NCI-H526 (cell line): Measurements from ENCODE around the gene PREX1.
"Not testable (repeated sequence)": the region's sequence is repeated elsewhere in the genome, so short reads cannot be mapped to it uniquely, and the experiment has no call there.

ENCODE experiments used
- DNase-seq, 2 experiments: peaks; one replicate each; lab custom pipeline; 2025; lab: John Stamatoyannopoulos, UW

The PREX1 gene

DNA sequence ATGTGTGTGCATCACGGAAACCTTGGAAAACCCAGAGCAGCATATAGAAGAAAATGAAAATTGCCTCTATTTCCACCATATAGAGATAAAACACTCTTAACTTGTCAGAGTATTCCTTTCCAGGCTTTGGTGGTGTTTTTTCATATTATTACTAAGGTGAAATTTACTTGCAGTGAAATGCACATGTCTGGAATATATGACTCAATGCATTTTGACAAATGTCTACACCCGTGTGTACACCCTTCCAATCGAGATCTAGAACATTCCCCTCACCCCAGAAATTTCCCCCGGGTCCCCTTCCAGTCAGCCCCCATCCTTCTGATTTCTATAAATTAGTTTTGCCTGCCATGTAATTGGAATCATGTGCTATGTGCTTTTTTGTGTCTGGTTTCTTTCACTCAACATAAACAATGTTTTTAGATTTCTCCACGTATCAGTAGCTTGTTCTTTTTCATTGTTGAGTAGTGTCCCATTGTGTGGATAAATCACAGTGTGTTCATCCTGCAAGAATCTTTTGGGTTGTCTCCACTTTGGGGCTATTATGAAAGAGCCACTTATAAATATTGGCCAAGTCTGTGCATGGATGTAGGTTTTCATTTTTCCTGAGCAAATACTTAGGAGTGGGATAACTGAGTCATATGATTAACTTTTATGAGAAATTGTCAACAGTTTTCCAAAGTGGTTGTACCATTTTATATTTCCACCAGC, 19.9 kb upstream of the PREX1 start:
- DNase-seq, result no peak

DNA sequence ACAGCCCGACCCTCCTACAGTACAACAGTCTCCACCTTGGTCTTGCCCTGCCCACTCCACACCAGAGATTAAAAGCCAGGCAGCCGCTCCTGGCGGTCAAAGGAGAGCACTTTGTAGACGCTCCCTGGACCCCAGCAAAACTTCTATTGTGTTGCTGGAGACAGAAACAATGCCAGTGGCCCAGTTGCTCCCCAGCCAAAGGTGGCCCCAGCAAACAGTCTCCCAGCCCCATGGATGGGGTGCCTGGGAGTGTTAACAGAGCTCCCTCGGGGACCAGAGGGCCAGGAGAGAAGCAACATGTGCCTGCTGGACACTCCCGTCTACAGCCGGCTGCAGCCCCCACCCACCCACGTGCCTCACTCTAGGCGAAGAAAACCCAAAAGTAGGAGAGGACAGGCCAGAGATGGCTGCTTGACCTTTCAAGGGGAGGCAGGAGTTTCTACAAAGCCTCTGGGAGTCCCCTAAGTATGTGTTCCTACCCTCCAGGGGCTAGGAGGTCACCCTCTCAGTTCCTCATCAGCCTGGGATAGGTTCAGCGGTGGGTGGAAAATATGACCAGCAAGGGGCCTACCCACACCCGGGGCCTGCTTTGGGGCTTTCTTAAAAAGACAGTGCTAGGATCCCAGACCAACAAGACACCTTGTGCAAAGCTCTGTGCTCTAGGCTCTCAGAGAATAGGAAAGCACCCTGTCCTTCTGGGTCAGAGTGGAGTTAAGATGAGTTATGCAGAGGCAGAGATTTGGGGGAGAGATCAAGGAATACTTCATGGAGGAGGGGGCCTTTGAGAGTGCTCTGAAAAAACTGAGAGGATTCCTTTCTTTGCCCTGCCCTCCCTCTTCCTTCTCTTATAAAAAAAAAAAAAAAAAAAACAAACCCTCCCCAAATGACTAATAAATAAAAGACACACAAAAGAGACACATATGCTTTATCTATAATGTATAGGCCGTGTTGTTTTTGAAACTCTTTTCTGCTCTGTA, 19.0 kb upstream of the PREX1 start:
- DNase-seq, result peak in 1 of 2 experiments; percentile 53

GRCh38 chr20:48845721-48846306, 18.0 kb upstream of the PREX1 start:
- no peak for DNase-seq

GRCh38 chr20:48844996-48845395, 17.2 kb upstream of the PREX1 start:
- DNase-seq, result no peak

GRCh38 chr20:48843896-48844295, 16.1 kb upstream of the PREX1 start:
- DNase-seq, result not testable (repeated sequence)

- no peak for DNase-seq
Observed at GRCh38 chr20:48843057-48843806, 15.4 kb upstream of the PREX1 start.

- DNase-seq, result peak; percentile 60 to 75
Observed at GRCh38 chr20:48841875-48842529, 14.2 kb upstream of the PREX1 start.

DNA sequence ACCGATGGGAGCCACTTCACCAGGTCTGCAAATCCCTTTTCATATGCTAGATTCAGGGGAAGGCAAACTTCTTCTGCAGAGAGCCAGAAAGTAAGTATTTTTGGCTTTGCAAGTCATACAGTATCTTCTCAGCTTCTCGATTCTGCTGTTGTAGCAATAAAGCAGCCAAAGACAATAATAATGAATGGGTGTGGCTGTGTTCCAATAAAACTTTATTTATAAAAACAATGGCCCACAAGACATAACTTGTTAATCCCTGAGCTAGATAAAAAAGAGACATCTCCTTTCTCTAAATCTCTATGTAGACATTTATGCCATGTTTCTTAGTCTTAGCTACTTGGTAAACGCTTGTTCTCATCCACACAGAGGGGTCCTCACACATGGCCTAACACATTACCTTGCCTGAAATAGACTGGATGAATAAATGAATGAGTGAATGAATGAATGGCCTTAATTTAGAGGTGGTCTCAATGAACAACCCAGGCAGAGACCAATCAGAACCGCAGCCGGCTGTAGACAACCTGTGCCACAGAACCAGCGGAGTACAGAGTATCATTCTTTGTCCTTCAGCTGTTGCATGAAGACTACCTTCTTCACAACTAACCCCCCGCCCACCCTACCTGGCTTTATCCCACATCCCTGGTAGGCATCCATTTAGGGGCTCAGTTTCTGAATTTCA, 13.5 kb upstream of the PREX1 start:
- DNase-seq, result no peak

DNA sequence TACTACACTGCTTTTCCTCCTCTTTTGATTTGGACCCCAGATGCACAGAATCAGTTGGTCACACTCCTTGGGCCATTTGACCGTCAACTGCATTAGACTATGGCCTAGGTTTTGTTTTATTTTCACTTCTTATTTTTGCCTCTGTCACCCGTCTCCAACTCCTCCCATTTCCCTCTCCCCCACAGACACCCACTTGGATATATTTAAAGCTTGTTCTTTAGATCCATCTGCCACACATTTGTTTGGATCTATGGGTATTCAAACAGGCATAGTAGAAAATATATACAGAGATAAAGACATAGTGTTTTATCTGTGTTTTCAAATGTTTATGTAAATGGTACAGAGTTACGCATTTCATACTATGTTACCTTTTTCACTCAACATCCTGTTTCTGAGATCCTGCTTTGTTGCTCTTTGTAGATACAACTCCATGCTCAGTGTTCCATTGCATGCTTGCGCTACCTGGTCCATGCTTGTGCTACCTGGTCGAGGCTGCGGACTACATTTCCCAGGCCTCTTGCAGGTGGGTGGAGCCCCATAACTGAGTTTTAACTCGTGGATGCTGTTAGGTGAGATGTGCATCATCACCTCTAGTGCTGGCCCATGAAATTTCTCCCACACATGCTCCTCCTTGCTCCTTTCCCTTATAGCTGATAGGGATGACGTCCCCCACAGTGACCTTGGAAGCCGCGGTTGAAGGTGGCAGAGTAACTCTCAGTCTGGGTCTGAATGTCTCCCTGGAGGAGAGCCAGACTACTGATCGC, 11.5 kb upstream of the PREX1 start:
- DNase-seq, result peak in 1 of 2 experiments; percentile 39

DNA sequence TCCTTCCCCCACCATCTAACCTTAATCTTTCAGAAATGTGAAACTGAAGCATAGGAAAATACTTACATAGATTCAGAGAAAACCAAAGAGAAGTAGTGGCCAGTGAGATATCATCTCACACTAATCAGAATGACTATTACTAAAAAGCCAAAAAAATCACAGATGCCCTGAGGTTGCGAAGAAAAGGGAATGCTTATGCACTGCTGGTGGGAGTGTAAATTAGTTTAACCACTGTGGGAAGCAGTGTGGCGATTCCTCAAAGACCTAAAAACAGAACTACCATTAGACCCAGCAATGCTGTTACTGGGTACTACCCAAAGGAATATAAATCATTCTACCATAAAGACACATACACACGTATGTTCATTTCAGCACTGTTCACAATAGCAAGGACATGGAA, 9.2 kb upstream of the PREX1 start:
- no peak for DNase-seq

DNA sequence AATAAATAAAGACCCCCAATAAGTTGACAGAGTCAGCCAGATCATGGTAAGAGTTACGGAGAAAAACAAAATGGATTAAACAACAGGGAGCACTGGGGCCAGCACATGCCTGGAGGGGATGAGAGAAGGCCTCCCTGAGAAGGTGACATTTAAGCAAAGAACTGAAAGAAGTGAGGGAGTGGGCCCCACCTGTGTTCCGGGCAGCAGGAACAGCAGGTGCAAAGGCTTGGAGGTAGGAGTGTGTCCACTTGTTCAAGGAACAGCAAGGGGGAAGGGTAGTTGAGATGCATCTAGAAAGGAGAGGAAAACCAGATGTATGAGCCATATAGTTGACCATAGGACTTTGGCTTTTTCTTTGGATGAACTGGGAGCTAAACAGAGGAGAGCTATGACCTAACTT, 7.6 kb upstream of the PREX1 start:
- DNase-seq, result no peak

- no peak for DNase-seq
Observed at GRCh38 chr20:48834278-48834677, 6.5 kb upstream of the PREX1 start.

DNA sequence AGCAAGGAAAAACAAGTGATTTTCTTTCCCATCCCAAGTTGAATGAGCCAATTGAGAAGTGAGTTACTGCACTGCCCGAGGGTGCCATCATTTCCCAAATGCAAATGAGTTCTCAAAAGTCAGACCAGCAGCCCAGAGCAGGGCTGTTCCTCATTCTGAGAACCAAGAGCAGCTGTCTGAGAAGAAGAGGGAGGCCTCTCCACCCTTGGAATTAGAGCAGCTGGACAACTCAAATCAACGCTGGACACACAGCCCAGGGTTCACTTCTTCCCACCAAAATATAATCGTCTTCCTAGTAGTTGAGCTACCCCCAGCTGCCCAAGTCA, 4.6 kb upstream of the PREX1 start:
- peak in 1 of 2 experiments; percentile 53 for DNase-seq

DNA sequence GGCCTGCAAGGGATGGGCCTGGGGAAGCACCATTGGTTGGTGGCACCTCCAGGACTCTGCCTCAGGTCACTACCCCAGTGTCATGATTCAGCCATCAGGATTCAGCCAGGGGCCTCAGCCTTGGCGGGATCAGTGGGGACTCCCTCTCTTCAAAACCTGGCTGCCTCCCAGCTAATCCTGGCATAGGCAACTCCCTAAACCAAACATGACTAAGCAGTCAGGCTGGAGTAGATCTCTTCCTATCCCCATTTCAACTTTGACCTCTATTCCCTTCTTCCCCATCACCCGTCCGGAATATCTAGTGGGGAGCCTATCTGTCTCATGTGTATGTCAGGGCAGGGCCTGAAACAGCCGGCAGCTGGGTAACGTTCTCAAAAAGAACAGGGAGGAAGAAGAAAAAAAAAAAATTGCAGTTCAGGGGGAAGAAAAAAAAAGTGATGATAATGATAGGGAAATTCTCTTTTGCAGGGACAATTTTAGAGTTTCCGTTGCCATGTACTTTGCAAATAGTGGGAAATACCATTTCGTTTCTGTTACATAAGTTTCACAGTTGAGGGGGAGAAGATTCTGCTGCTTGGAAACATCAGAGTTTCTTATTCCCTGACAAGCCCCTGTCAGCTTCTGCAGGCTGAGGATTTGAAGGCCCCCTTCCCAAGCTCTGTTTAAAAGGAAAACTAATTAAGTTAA, 4.1 kb upstream of the PREX1 start:
- DNase-seq, result no peak

DNA sequence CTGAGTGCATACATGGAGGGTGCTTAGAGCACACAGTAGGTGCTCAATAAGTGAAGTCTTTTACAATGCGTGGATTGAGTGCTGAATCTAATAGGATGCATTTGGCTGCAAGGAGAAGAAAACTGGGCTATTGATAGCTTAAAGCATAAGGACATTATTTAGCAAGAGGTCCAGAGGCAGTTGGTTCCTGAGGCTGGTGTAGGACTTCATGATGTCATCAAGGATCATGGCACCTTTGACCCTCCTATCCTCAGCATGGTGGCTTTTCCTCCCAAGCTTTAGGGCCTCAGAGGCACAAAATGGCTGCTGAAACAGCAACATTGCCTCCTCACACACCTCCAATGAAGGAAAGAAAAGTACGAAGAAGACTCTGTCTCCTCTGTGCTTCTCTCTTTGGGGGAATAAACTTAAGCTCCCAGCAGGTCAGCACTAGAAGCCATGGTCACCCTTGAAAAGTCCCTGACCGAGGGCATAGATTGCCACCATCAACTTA, 3.1 kb upstream of the PREX1 start:
- no peak for DNase-seq

GRCh38 chr20:48829940-48830339, 2.1 kb upstream of the PREX1 start:
- no peak for DNase-seq

GRCh38 chr20:48828734-48829460, 1.1 kb upstream of the PREX1 start:
- DNase-seq, result no peak

DNA sequence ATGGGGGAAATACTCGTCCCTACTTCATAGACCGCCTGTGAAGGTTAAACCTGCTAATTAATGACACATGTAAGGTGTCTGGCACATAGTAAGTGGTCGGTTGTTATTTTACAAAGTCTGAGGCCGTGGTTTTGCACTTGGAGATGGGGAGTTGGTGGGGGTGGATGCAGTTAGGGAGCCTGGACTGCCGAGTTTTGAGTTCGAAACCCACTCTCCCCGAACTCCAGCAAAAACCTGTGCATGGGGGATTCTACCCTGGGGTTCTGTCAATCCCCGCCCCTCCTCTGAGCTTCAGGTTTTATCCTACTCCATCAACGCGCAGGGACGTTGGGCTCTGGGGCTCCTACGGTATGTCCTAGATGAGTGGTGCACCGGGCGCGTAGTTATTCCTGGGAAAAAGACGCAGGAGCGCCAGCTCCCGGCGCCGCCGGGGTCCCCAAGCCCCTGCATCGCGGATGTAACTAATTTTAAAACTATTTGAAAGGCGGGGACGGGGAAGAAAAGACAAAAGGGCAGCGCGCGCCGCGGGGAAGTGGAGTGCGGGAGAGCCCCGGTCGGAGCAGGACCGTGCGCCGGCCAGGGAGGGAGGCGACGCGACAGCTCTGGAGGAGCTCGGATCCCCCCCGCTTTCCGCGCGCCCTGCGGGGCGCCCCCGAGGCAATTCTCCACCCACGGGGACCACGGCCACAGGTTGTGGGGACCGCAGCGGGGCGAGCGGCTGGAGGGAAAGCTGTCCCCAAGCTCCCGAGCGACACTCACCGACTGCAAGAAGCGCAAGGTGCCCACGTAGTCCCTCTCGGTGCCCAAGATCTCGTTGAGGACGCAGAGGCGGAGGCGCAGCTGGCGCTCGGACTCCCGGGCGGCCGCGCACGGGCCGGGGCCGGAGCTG, 672 bp downstream of the PREX1 start:
- DNase-seq, result peak in 1 of 2 experiments; percentile 80
